Neural progenitor cell (in vitro differentiated cells): ENCODE results near the gene TMC8. TPM values are rescaled to one million over a fixed set of nuclear protein-coding genes. Genes with fewer than 3 reads are reported as not detected.

Source experiments
- DNase-seq: peaks from one replicate; pipeline ENCODE4 v3.0.0-alpha.2; 2016; ENCODE audit warnings: low spot score
- H2AFZ ChIP-seq: fragments of 200-600 bp; sonication (generic); replicated peaks from 2 replicates; pipeline ENCODE4 v1.6.1; 2016; ENCODE audit warnings: antibody characterized with exemption
- H3F3A ChIP-seq: fragments of 200-600 bp; sonication (generic); 2 replicates; pipeline ENCODE4 v1.6.1; 2016; ENCODE audit warnings: antibody characterized with exemption, low read depth
- H3K27ac ChIP-seq: fragments of 200-600 bp; sonication (generic); 2 replicates; pipeline ENCODE4 v1.5.1; 2016; ENCODE audit warnings: mild to moderate bottlenecking
- H3K27me3 ChIP-seq: fragments of 200-600 bp; sonication (generic); 2 replicates; pipeline ENCODE4 v1.6.1; 2016; ENCODE audit warnings: mild to moderate bottlenecking, moderate library complexity
- H3K36me3 ChIP-seq: fragments of 200-600 bp; sonication (generic); 2 replicates; pipeline ENCODE4 v1.5.1; 2016
- H3K4me1 ChIP-seq: fragments of 200-600 bp; sonication (generic); 2 replicates; pipeline ENCODE4 v1.6.1; 2016; ENCODE audit warnings: mixed run types
- H3K4me2 ChIP-seq: fragments of 200-600 bp; sonication (generic); 2 replicates; pipeline ENCODE4 v1.6.1; 2016
- H3K4me3 ChIP-seq: fragments of 200-600 bp; sonication (generic); 2 replicates; pipeline ENCODE4 v1.5.1; 2016
- H3K79me2 ChIP-seq: fragments of 200-600 bp; sonication (generic); 2 replicates; pipeline ENCODE4 v1.6.1; 2016; ENCODE audit warnings: low read depth
- H3K9ac ChIP-seq: fragments of 200-600 bp; sonication (generic); 2 replicates; pipeline ENCODE4 v1.6.1; 2016
- H3K9me3 ChIP-seq: fragments of 200-600 bp; sonication (generic); 2 replicates; pipeline ENCODE4 v1.5.1; 2016; ENCODE audit warnings: low read depth
- H4K20me1 ChIP-seq: fragments of 200-600 bp; sonication (generic); 2 replicates; pipeline ENCODE4 v1.6.1; 2016; ENCODE audit warnings: low read depth
- H3K27ac Mint-ChIP-seq: 3 replicates; pipeline ENCODE4 v1.8.0; 2021; ENCODE audit warnings: mixed read lengths
- H3K27me3 Mint-ChIP-seq: 2 replicates; pipeline ENCODE4 v1.8.0; 2022; ENCODE audit warnings: low read depth, mild to moderate bottlenecking, inconsistent platforms, moderate library complexity, mixed read lengths; ENCODE audit not compliant: insufficient read depth
- H3K36me3 Mint-ChIP-seq: 3 replicates; pipeline ENCODE4 v1.8.0; 2021; ENCODE audit warnings: mixed read lengths
- H3K4me1 Mint-ChIP-seq: 3 replicates; pipeline ENCODE4 v1.8.0; 2021; ENCODE audit warnings: mixed read lengths
- H3K4me3 Mint-ChIP-seq: 3 replicates; pipeline ENCODE4 v1.8.0; 2021; ENCODE audit warnings: mild to moderate bottlenecking, moderate library complexity, mixed read lengths
- H3K9me3 Mint-ChIP-seq: 3 replicates; pipeline ENCODE4 v1.8.0; 2020; ENCODE audit warnings: mixed read lengths
- CTCF ChIP-seq: fragments of 200-600 bp; sonication (generic); IDR thresholded peaks from 2 replicates; pipeline ENCODE4 v1.5.1; 2017; ENCODE audit warnings: antibody characterized with exemption, mild to moderate bottlenecking
- EZH2 ChIP-seq: fragments of 200-600 bp; sonication (generic); IDR thresholded peaks from 2 replicates; pipeline ENCODE4 v1.6.1; 2017; ENCODE audit warnings: antibody characterized with exemption, mild to moderate bottlenecking, moderate library complexity
- EZH2phosphoT487 ChIP-seq: fragments of 200-600 bp; sonication (generic); IDR thresholded peaks from 2 replicates; pipeline ENCODE4 v1.6.1; 2017; ENCODE audit warnings: antibody characterized with exemption
- total RNA-seq: library from RNA; depleted of rRNA; stranded (reverse); fragments of >200 nt; gene quantifications from 2 replicates; pipeline ENCODE4 v1.2.3, GENCODE V29; 2015; ENCODE audit warnings: low replicate concordance

The TMC8 gene
- total RNA-seq, 1 donor from 2014 or later: not detected

GRCh38 chr17:78146471-78146869 lies 15.9 kb downstream of the TMC8 start:
- DNase-seq: no peak
- Histone ChIP-seq H3K36me3 (no peaks in the 10 kb centered on the region), H2AFZ (no peak overlapping the region), H3K4me3 (no peak overlapping the region), H3F3A (peaks cover 5% of the 10 kb centered on the region), H3K9ac (no peak overlapping the region), H3K27ac (no peak overlapping the region), H3K79me2 (no peaks in the 10 kb centered on the region), H3K9me3 (no peaks in the 10 kb centered on the region), H3K27me3 (peaks cover 3% of the 10 kb centered on the region), H3K4me1 (peaks cover under 1% of the 10 kb centered on the region), H3K4me2 (no peak overlapping the region), H4K20me1 (no peaks in the 10 kb centered on the region)
- Mint-ChIP-seq H3K4me1 (peaks cover 16% of the 10 kb centered on the region), H3K27me3 (peaks cover 4% of the 10 kb centered on the region), H3K27ac (peak overlapping the region; percentile 82), H3K9me3 (no peaks in the 10 kb centered on the region), H3K4me3 (no peak overlapping the region), H3K36me3 (no peaks in the 10 kb centered on the region)
- TF ChIP-seq EZH2 (no peak), CTCF (no peak), EZH2phosphoT487 (no peak)

GRCh38 chr17:78146881-78147280 lies 16.3 kb downstream of the TMC8 start:
- Histone ChIP-seq H2AFZ (no peak overlapping the region), H3K4me2 (no peak overlapping the region), H3K4me1 (peaks cover 5% of the 10 kb centered on the region), H3K9ac (no peak overlapping the region), H4K20me1 (no peaks in the 10 kb centered on the region), H3K27me3 (no peaks in the 10 kb centered on the region), H3K27ac (no peak overlapping the region), H3K36me3 (no peaks in the 10 kb centered on the region), H3K4me3 (no peak overlapping the region), H3K79me2 (no peaks in the 10 kb centered on the region), H3F3A (peaks cover 3% of the 10 kb centered on the region), H3K9me3 (no peaks in the 10 kb centered on the region)
- Mint-ChIP-seq H3K36me3 (no peaks in the 10 kb centered on the region), H3K9me3 (no peaks in the 10 kb centered on the region), H3K27me3 (peaks cover 4% of the 10 kb centered on the region), H3K4me1 (peaks cover 20% of the 10 kb centered on the region), H3K4me3 (no peak overlapping the region), H3K27ac (no peak overlapping the region)
- no peak for DNase-seq
- TF ChIP-seq EZH2 (no peak), CTCF (no peak), EZH2phosphoT487 (no peak)

GRCh38 chr17:78147315-78147998 lies 16.9 kb downstream of the TMC8 start:
- Mint-ChIP-seq H3K27me3 (peaks cover 3% of the 10 kb centered on the region), H3K27ac (no peak overlapping the region)

More at GRCh38 chr17:78147315-78147998, 16.9 kb downstream of the TMC8 start:
- H3K4me1 ChIP-seq: peaks cover 5% of the 10 kb centered on the region
- H3K9me3 ChIP-seq: no peaks in the 10 kb centered on the region
- H3K4me1 Mint-ChIP-seq: peaks cover 19% of the 10 kb centered on the region
- no peaks in the 10 kb centered on the region for H3K36me3 ChIP-seq
- TF ChIP-seq EZH2 (no peak), CTCF (no peak), EZH2phosphoT487 (no peak)
- H3K27ac ChIP-seq: no peak overlapping the region
- H3K27me3 ChIP-seq: no peaks in the 10 kb centered on the region
- no peak overlapping the region for H3K9ac ChIP-seq
- H3K36me3 Mint-ChIP-seq: no peaks in the 10 kb centered on the region
- no peaks in the 10 kb centered on the region for H3K79me2 ChIP-seq
- H3K4me3 Mint-ChIP-seq: no peak overlapping the region
- no peak overlapping the region for H2AFZ ChIP-seq
- H3K4me2 ChIP-seq: no peak overlapping the region
- DNase-seq: no peak
- no peaks in the 10 kb centered on the region for H3K9me3 Mint-ChIP-seq
- H4K20me1 ChIP-seq: no peaks in the 10 kb centered on the region
- H3F3A ChIP-seq: peaks cover 3% of the 10 kb centered on the region
- no peak overlapping the region for H3K4me3 ChIP-seq
